Thoracic aorta (tissue), 2 donors: ENCODE measurements around the gene RAPGEF2. TPM values are rescaled to one million over a fixed set of nuclear protein-coding genes. Genes with fewer than 3 reads are reported as not detected.

Source experiments
- ATAC-seq: fragments of 150-250 bp; one replicate; pipeline ENCODE4 v1.8.0; 2017; ENCODE audit warnings: low read depth; ENCODE audit not compliant: insufficient number of reproducible peaks, low FRiP score
- DNase-seq: peaks from one replicate; pipeline ENCODE4 v3.0.0-alpha.2; 2020; ENCODE audit warnings: low spot score
- H3K27ac ChIP-seq, 2 donors: fragments of 200-600 bp; sonication (generic); 1 replicate in 1 of 2; 2 replicates in 1 of 2; pipeline ENCODE4 v1.5.1; 2016; ENCODE audit warnings: mild to moderate bottlenecking in 2 of 2, moderate library complexity in 2 of 2
- H3K27me3 ChIP-seq: fragments of 200-600 bp; sonication (generic); replicated peaks from 2 replicates; pipeline ENCODE4 v1.6.0; 2016; ENCODE audit warnings: mild to moderate bottlenecking; ENCODE audit not compliant: insufficient read depth
- H3K36me3 ChIP-seq: fragments of 200-600 bp; sonication (generic); one replicate; pipeline ENCODE4 v1.5.1; 2016
- H3K4me1 ChIP-seq, 2 donors: fragments of 200-600 bp; sonication (generic); 1 replicate in 1 of 2; 2 replicates in 1 of 2; pipeline versions ENCODE4 v1.5.1 to v1.6.0; 2016; ENCODE audit warnings: low read depth in 2 of 2, mild to moderate bottlenecking in 1 of 2; ENCODE audit not compliant: control insufficient read depth in 1 of 2
- H3K4me3 ChIP-seq: fragments of 200-600 bp; sonication (generic); 2 replicates; pipeline ENCODE4 v1.5.1; 2016; ENCODE audit warnings: mild to moderate bottlenecking
- H3K9me3 ChIP-seq: fragments of 200-600 bp; sonication (generic); 2 replicates; pipeline ENCODE4 v1.5.1; 2016
- total RNA-seq, 2 donors: library from RNA; depleted of rRNA; stranded (reverse); fragments of >200 nt; gene quantifications; one replicate each; pipeline versions ENCODE4 v1.1.0 to v1.2.3, GENCODE V29; 2016
- TF ChIP-seq, protein P1 (sequence below): fragments of 200-600 bp; sonication (generic); IDR thresholded peaks from one replicate; pipeline ENCODE4 v1.5.1; 2019; ENCODE audit warnings: antibody characterized with exemption

The RAPGEF2 gene
- total RNA-seq, 2 donors from 2014 or later, result 63.0 to 63.6 TPM

DNA sequence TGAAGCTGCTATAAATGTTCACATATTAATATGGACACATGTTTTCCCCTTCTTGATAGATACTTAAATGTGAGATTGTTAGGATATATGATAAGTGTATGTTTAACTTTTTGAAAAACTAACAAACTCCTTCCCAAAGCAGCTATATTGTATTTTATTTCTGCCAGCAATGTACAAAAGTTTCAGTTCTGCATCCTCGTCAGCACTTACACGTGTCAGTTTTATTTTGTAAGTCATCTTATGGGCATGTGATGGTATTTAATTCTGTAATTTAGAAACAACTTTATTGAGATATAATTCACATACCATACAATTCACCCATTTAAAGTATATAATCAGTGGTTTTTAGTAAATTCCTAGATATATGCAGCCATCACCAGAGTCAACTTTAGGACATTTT lies 31.6 kb downstream of the RAPGEF2 start:
- no peak for ATAC-seq
- TF ChIP-seq, protein P1, sequence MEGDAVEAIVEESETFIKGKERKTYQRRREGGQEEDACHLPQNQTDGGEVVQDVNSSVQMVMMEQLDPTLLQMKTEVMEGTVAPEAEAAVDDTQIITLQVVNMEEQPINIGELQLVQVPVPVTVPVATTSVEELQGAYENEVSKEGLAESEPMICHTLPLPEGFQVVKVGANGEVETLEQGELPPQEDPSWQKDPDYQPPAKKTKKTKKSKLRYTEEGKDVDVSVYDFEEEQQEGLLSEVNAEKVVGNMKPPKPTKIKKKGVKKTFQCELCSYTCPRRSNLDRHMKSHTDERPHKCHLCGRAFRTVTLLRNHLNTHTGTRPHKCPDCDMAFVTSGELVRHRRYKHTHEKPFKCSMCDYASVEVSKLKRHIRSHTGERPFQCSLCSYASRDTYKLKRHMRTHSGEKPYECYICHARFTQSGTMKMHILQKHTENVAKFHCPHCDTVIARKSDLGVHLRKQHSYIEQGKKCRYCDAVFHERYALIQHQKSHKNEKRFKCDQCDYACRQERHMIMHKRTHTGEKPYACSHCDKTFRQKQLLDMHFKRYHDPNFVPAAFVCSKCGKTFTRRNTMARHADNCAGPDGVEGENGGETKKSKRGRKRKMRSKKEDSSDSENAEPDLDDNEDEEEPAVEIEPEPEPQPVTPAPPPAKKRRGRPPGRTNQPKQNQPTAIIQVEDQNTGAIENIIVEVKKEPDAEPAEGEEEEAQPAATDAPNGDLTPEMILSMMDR, result no peak
- Histone ChIP-seq H3K36me3 (no peaks in the 10 kb centered on the region), H3K27me3 (no peaks in the 10 kb centered on the region), H3K27ac (no peak overlapping the region), H3K4me1 (peaks cover 9 to 19% of the 10 kb centered on the region in 2 donors), H3K4me3 (no peak overlapping the region), H3K9me3 (no peaks in the 10 kb centered on the region)
- no peak for DNase-seq

- Histone ChIP-seq H3K9me3 (no peaks in the 10 kb centered on the region), H3K27me3 (no peaks in the 10 kb centered on the region), H3K4me3 (no peak overlapping the region), H3K36me3 (no peaks in the 10 kb centered on the region), H3K27ac (no peak overlapping the region), H3K4me1 (peaks cover 12 to 25% of the 10 kb centered on the region in 2 donors)
- ATAC-seq, result no peak
- TF ChIP-seq, protein P1, result no peak
- DNase-seq, result no peak
Observed at GRCh38 chr4:159137176-159137575, 34.3 kb downstream of the RAPGEF2 start.

- ATAC-seq (no peak), DNase-seq (no peak)
- Histone ChIP-seq H3K27me3 (no peaks in the 10 kb centered on the region), H3K9me3 (no peaks in the 10 kb centered on the region), H3K4me1 (peaks cover 19 to 29% of the 10 kb centered on the region in 2 donors), H3K27ac (no peak overlapping the region), H3K36me3 (no peaks in the 10 kb centered on the region), H3K4me3 (no peak overlapping the region)
- TF ChIP-seq, protein P1, result no peak
Observed at GRCh38 chr4:159138436-159138835, 35.6 kb downstream of the RAPGEF2 start.

GRCh38 chr4:159141193-159141592 lies 38.3 kb downstream of the RAPGEF2 start:
- Histone ChIP-seq H3K36me3 (no peaks in the 10 kb centered on the region), H3K4me1 (peaks cover 37 to 40% of the 10 kb centered on the region in 2 donors)
- no peak for ATAC-seq

GRCh38 chr4:159142241-159142640 lies 39.4 kb downstream of the RAPGEF2 start:
- Histone ChIP-seq H3K36me3 (no peaks in the 10 kb centered on the region), H3K4me3 (no peak overlapping the region), H3K4me1 (peaks cover 38 to 45% of the 10 kb centered on the region in 2 donors), H3K27ac (no peak overlapping the region), H3K27me3 (no peaks in the 10 kb centered on the region), H3K9me3 (no peaks in the 10 kb centered on the region)
- TF ChIP-seq, protein P1, result no peak
- no peak for DNase-seq
- no peak for ATAC-seq

More at GRCh38 chr4:159141193-159141592, 38.3 kb downstream of the RAPGEF2 start:
- no peaks in the 10 kb centered on the region for H3K9me3 ChIP-seq
- TF ChIP-seq, protein P1, result no peak
- H3K27ac ChIP-seq, result no peak overlapping the region
- H3K27me3 ChIP-seq, result no peaks in the 10 kb centered on the region
- DNase-seq, result no peak
- no peak overlapping the region for H3K4me3 ChIP-seq
